ENCODE data around the gene UBXN6.

DNA sequence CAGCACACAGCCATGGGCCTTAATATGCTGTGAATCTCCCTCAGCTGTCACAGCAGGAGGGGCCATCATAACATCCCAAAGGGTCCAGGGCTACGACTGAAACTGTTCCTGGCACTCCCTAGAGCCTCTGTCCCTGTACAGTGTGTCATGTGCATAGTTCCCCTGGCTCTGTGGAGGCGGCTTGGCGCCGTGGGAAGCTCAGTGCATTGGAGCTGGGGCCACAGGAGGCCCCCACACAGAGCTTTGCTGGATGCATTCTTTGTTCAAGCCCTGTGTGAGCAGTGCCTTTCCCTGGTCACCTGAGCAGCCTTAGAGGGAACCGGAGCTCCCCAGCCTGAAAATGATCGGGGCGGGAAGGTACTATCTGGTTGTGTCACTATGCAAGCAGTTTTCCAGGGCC lies 21.4 kb downstream of the UBXN6 start:
- no peak for TF ChIP-seq CEBPB (IDR thresholded peaks at IDR 0.05)
- TF ChIP-seq FOXM1 (IDR thresholded peaks at IDR 0.05; ENCODE audit: borderline replicate concordance, low read depth) = no peak
- TF ChIP-seq, protein P1, sequence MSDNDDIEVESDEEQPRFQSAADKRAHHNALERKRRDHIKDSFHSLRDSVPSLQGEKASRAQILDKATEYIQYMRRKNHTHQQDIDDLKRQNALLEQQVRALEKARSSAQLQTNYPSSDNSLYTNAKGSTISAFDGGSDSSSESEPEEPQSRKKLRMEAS (IDR thresholded peaks at IDR 0.05) = no peak
- TF ChIP-seq, protein P2, sequence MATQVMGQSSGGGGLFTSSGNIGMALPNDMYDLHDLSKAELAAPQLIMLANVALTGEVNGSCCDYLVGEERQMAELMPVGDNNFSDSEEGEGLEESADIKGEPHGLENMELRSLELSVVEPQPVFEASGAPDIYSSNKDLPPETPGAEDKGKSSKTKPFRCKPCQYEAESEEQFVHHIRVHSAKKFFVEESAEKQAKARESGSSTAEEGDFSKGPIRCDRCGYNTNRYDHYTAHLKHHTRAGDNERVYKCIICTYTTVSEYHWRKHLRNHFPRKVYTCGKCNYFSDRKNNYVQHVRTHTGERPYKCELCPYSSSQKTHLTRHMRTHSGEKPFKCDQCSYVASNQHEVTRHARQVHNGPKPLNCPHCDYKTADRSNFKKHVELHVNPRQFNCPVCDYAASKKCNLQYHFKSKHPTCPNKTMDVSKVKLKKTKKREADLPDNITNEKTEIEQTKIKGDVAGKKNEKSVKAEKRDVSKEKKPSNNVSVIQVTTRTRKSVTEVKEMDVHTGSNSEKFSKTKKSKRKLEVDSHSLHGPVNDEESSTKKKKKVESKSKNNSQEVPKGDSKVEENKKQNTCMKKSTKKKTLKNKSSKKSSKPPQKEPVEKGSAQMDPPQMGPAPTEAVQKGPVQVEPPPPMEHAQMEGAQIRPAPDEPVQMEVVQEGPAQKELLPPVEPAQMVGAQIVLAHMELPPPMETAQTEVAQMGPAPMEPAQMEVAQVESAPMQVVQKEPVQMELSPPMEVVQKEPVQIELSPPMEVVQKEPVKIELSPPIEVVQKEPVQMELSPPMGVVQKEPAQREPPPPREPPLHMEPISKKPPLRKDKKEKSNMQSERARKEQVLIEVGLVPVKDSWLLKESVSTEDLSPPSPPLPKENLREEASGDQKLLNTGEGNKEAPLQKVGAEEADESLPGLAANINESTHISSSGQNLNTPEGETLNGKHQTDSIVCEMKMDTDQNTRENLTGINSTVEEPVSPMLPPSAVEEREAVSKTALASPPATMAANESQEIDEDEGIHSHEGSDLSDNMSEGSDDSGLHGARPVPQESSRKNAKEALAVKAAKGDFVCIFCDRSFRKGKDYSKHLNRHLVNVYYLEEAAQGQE (IDR thresholded peaks at IDR 0.05; ENCODE audit: low read depth) = no peak
